Measurements from ENCODE around the gene OPN5. TPM values are rescaled to one million over a fixed set of nuclear protein-coding genes. Genes with fewer than 3 reads are reported as not detected.

The OPN5 gene
- total and polyA plus RNA-seq, 2 donors (not counting 1 experiment from before 2014, with no cell fraction given): not detected

DNA sequence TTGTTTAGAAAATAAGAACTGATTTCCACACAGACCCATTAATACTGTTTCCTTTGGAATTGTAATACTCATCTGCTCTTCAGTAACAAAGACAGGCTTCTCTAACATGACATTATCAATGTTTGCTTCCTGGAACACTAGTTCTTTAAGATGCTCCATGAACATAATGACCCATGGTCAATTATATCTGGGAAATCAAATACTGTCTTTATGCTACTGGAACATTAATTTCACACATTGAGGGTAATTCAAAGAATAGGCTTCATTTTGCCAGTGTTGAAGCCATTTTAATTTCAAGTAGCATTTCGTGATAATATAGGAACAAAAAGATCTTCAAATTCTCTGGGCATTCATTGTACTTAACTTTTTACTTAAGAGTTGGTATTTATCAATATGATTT lies 80.9 kb downstream of the OPN5 start:
- Histone ChIP-seq H3K4me2 (ENCODE audit: extremely low read depth, insufficient read depth, low read length) (no peak overlapping the region), H3K4me3 (replicated peaks in 1 of 4; ENCODE audit: control extremely low read depth in 1 of 4, insufficient read depth in 1 of 4, low read depth in 3 of 4, low read length in 4 of 4) (no peak overlapping the region), H3K79me2 (ENCODE audit: control insufficient read depth, insufficient read depth, low read length) (no peaks in the 10 kb centered on the region), H3K4me1 (ENCODE audit: control insufficient read depth, extremely low read depth, insufficient read depth, low read length) (no peaks in the 10 kb centered on the region), H3K9me3 (ENCODE audit: control insufficient read depth, insufficient read depth, low read depth, low read length) (no peaks in the 10 kb centered on the region), H2AFZ (ENCODE audit: low read length) (no peak overlapping the region), H3K27ac (ENCODE audit: insufficient read depth, low read length) (no peak overlapping the region), H3K27me3 (ENCODE audit: control insufficient read depth, insufficient read depth, low read length) (no peaks in the 10 kb centered on the region), H3K36me3 (ENCODE audit: control insufficient read depth, insufficient read depth, low read length) (no peaks in the 10 kb centered on the region), H3K9ac (ENCODE audit: insufficient read depth, low read length) (no peak overlapping the region), H4K20me1 (ENCODE audit: control insufficient read depth, extremely low read depth, insufficient read depth, low read length) (no peaks in the 10 kb centered on the region)
- TF ChIP-seq EZH2 (IDR thresholded peaks at IDR 0.05; ENCODE audit: low read length, missing control alignments): no peak
- TF ChIP-seq, protein P1, sequence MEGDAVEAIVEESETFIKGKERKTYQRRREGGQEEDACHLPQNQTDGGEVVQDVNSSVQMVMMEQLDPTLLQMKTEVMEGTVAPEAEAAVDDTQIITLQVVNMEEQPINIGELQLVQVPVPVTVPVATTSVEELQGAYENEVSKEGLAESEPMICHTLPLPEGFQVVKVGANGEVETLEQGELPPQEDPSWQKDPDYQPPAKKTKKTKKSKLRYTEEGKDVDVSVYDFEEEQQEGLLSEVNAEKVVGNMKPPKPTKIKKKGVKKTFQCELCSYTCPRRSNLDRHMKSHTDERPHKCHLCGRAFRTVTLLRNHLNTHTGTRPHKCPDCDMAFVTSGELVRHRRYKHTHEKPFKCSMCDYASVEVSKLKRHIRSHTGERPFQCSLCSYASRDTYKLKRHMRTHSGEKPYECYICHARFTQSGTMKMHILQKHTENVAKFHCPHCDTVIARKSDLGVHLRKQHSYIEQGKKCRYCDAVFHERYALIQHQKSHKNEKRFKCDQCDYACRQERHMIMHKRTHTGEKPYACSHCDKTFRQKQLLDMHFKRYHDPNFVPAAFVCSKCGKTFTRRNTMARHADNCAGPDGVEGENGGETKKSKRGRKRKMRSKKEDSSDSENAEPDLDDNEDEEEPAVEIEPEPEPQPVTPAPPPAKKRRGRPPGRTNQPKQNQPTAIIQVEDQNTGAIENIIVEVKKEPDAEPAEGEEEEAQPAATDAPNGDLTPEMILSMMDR (conservative IDR thresholded peaks at IDR 0.05 in 1 of 2, IDR thresholded peaks at IDR 0.05 in 1 of 2; ENCODE audit: low read depth in 1 of 2, low read length in 2 of 2): no peak
- no peak for DNase-seq (ENCODE audit: low read depth in 2 of 2)

DNA sequence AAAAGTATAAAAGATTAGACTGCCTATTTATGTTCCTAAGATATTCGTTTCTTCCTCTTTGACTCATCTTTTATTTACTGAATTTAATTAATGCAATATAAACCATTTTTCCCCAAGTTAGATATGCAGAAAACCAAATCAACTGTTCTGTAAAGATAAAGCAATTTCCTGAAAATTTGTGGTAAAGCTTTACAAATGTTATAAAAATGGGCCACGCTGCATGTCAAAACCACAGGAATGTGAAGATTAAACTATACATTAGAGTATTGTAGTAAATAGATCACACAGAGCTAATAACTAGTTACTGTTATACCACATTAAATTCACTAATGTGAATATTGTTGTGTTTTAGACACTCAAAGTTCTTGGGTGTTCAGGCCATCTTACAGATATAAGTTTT lies 83.4 kb downstream of the OPN5 start:
- H3K27me3 ChIP-seq (ENCODE audit: control insufficient read depth, insufficient read depth, low read length): no peaks in the 10 kb centered on the region
- no peak overlapping the region for H2AFZ ChIP-seq (ENCODE audit: low read length)
- TF ChIP-seq, protein P1 (conservative IDR thresholded peaks at IDR 0.05 in 1 of 2, IDR thresholded peaks at IDR 0.05 in 1 of 2; ENCODE audit: low read depth in 1 of 2, low read length in 2 of 2): no peak
- TF ChIP-seq EZH2 (IDR thresholded peaks at IDR 0.05; ENCODE audit: low read length, missing control alignments): no peak
- no peaks in the 10 kb centered on the region for H3K36me3 ChIP-seq (ENCODE audit: control insufficient read depth, insufficient read depth, low read length)
- no peaks in the 10 kb centered on the region for H3K4me1 ChIP-seq (ENCODE audit: control insufficient read depth, extremely low read depth, insufficient read depth, low read length)
- H3K9ac ChIP-seq (ENCODE audit: insufficient read depth, low read length): no peak overlapping the region
- H3K27ac ChIP-seq (ENCODE audit: insufficient read depth, low read length): no peak overlapping the region
- H3K9me3 ChIP-seq (ENCODE audit: control insufficient read depth, insufficient read depth, low read depth, low read length): no peaks in the 10 kb centered on the region
- no peak overlapping the region for H3K4me3 ChIP-seq (replicated peaks in 1 of 4; ENCODE audit: control extremely low read depth in 1 of 4, insufficient read depth in 1 of 4, low read depth in 3 of 4, low read length in 4 of 4)
- no peak for DNase-seq (ENCODE audit: low read depth in 2 of 2)
- H3K4me2 ChIP-seq (ENCODE audit: extremely low read depth, insufficient read depth, low read length): no peak overlapping the region
- H3K79me2 ChIP-seq (ENCODE audit: control insufficient read depth, insufficient read depth, low read length): no peaks in the 10 kb centered on the region
- no peaks in the 10 kb centered on the region for H4K20me1 ChIP-seq (ENCODE audit: control insufficient read depth, extremely low read depth, insufficient read depth, low read length)

DNA sequence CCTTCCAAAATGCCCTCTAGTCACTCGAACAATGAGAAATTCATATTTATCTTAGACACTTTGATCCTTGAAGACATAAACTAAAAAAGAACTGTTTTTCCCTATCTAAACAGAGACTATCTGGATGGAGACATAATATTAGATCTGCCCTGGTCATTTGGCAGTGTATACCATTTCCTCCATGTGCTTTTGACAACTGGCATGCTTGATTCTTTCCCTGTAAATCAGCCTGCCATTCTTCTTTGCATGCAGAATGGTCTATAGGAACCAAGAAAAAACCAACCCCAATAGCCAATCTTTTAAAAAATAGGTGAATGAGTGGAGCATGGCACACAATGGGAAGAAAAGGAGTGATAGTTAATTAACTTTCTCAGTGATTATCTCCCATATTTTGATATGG lies 93.8 kb downstream of the OPN5 start:
- no peak overlapping the region for H3K9ac ChIP-seq (ENCODE audit: insufficient read depth, low read length)
- no peak overlapping the region for H3K4me2 ChIP-seq (ENCODE audit: extremely low read depth, insufficient read depth, low read length)
- H3K27ac ChIP-seq (ENCODE audit: insufficient read depth, low read length): no peak overlapping the region
- H3K27me3 ChIP-seq (ENCODE audit: control insufficient read depth, insufficient read depth, low read length): no peaks in the 10 kb centered on the region
- H3K4me3 ChIP-seq (replicated peaks in 1 of 4; ENCODE audit: control extremely low read depth in 1 of 4, insufficient read depth in 1 of 4, low read depth in 3 of 4, low read length in 4 of 4): no peak overlapping the region
- H3K36me3 ChIP-seq (ENCODE audit: control insufficient read depth, insufficient read depth, low read length): no peaks in the 10 kb centered on the region
- TF ChIP-seq, protein P1 (conservative IDR thresholded peaks at IDR 0.05 in 1 of 2, IDR thresholded peaks at IDR 0.05 in 1 of 2; ENCODE audit: low read depth in 1 of 2, low read length in 2 of 2): no peak
- no peak for TF ChIP-seq EZH2 (IDR thresholded peaks at IDR 0.05; ENCODE audit: low read length, missing control alignments)
- H3K4me1 ChIP-seq (ENCODE audit: control insufficient read depth, extremely low read depth, insufficient read depth, low read length): no peaks in the 10 kb centered on the region
- H2AFZ ChIP-seq (ENCODE audit: low read length): no peak overlapping the region
- no peaks in the 10 kb centered on the region for H4K20me1 ChIP-seq (ENCODE audit: control insufficient read depth, extremely low read depth, insufficient read depth, low read length)
- H3K9me3 ChIP-seq (ENCODE audit: control insufficient read depth, insufficient read depth, low read depth, low read length): no peaks in the 10 kb centered on the region
- no peak for DNase-seq (ENCODE audit: low read depth in 2 of 2)
- H3K79me2 ChIP-seq (ENCODE audit: control insufficient read depth, insufficient read depth, low read length): no peaks in the 10 kb centered on the region

Other genes with a start within 250 kb of the OPN5 start
- under 0.01 TPM in 1 of 2 replicates, not detected in the other for gene ADGRF4, start 83.5 kb upstream of the OPN5 start, total RNA-seq
- 0.08 TPM in 1 of 2 replicates, not detected in the other for gene ADGRF4, start 83.5 kb upstream of the OPN5 start, polyA plus RNA-seq

Data from fibroblast of lung (primary cell).